ENCODE data around the gene ZNF581.

- TF ChIP-seq CTCF (IDR thresholded peaks at IDR 0.05; ENCODE audit: low read depth, low read length) (no peak), EZH2phosphoT487 (IDR thresholded peaks at IDR 0.05; ENCODE audit: low read depth) (no peak)
Measured at GRCh38 chr19:55683449-55684261, 40.2 kb downstream of the ZNF581 start.

All from OCI-LY3 (cell line).